A549 treated with CpdA at 1 μM for 4 hours (cell line): ENCODE results near the gene KDR. TPM values are rescaled to one million over a fixed set of nuclear protein-coding genes. Genes with fewer than 3 reads are reported as not detected.

ENCODE experiments used
- total RNA-seq: library from RNA; stranded (reverse); fragments of 200-300 nt; extraction: Qiagen RNA extraction; gene quantifications from 5 replicates; pipeline ENCODE4 v1.2.3, GENCODE V29; 2022; ENCODE audit warnings: low read depth

KDR gene
- not detected in 5 replicates for total RNA-seq

GRCh38 chr4:55125087-55125721 is at the start of gene KDR:
Gene KDR (minus strand): TSS chr4:55125595. CDS start chr4:55125293, 302 bp downstream.

Other genes with a start within 250 kb of the KDR start
- gene SRD5A3, start 220.6 kb upstream of the KDR start, total RNA-seq: 5.3 to 11.0 TPM (median 9.2 TPM) in 5 replicates